Measurements from ENCODE around the gene ZNF460.

Gene ZNF460

DNA sequence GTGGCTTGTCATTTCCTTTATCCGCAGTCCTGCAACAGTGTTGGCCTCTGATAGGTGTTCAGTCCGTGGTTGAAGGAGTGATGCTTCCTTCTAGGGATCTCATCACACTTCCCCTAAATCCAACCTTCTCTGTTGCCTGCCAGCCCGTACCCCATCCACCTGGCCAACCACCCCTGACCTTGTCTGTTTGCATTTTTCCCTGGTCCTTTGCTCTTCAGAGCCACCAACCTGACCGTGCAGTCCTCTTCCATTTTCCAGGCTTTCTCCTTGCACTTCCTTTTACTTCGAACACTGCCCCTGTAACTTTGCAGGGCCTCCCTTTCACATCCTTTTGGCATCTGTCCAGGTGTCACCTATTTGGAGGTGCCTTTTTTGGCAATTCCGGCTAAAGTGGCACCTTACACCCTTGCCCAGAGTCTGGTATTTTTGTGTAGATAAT lies 696 bp downstream of the ZNF460 start:
- DNase-seq: peak; percentile 17

DNA sequence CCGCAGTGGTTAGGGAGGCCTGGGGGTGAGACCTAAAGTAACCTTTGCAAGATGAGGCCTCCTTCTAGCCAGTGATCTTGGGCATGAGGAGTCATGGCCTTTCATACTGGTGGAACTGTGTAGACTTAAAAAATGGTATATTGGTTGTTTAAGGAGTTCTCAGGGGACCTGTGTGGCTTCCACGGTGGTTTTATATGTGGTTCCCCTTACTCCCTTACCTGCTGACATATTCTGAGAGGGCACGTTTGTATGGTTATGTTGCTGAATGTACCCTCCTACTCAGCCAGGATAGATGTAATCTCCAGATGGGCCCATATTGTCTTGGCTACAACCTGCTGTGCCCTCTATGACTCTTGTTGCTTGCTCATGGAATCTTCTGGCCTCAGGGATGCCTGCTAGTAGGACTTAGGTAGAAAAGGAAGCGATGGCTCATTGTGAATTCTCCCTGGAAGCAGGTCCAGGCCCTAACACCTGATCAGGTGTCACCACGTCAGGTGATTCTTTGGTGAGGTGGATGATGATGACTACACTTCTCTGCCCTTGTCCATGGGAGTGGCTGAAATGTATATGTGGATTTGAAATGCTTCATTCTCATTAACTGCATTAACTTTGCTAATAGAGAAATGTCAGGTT lies 1.8 kb downstream of the ZNF460 start:
- peak; percentile 40 for DNase-seq

GRCh38 chr19:57288373-57288772 lies 8.1 kb downstream of the ZNF460 start:
- DNase-seq: no peak

- DNase-seq: no peak
Observed at GRCh38 chr19:57290970-57291369, 10.7 kb downstream of the ZNF460 start.

DNA sequence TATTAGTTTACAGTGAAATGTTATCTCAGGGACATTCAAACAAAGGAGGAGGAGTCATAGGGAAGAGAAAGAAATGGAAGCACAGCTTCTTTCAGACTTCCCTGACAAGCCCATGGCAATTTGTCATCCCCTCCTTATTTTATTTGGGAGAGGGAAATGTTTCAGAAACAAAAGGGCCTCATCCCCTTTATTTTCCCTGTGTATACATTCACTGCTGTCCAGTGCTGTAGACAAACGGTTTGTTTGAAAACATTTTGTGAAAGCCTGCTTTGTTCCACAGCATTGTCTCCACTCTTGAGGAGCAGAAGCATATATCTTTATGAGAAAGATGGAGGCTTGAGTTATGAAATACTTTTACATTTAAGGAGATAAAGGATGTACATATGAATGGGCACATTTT lies 12.3 kb downstream of the ZNF460 start:
- no peak for DNase-seq

DNA sequence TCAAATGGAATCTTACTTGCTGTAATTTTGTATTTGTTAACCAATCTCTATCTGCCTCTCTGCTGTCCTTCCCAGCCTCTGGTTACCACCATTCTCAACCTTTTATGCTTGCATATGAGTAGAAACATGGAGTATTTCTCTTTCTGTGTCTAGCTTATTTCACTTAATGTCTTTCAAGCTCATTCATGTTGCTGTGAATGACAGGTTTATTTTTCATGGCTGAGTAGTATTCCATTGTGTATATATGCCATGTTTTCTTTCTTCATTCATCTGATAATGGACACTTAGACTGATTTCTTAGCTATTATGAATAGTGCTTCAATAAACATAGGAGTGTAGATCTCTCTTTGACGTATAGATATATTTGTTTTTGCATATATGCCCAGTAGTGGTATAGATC lies 13.4 kb downstream of the ZNF460 start:
- DNase-seq: no peak

DNA sequence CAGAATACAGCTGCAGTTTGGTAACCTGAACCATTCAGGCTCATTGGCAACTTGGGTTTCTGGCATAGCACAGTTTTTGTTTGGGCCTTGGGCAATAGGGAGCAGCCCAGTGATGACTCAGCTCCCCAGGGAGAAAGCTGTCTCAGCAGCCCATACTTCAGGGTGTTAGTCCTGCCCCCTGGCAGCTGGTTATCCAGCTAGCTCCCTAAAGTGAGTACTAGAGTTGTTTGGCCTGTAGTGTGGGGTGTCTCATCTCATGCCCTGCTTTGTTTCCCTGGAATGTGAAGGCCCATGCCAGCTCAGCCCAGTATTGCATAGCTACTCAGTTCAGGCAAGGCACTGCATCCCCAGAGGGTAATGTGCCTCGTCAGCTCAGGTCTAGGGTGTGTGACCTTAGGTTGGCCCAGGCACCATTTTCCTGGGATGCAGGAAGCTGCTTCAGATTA lies 21.8 kb downstream of the ZNF460 start:
- DNase-seq: no peak

- no peak for DNase-seq
Observed at GRCh38 chr19:57302727-57303401, 22.6 kb downstream of the ZNF460 start.

DNA sequence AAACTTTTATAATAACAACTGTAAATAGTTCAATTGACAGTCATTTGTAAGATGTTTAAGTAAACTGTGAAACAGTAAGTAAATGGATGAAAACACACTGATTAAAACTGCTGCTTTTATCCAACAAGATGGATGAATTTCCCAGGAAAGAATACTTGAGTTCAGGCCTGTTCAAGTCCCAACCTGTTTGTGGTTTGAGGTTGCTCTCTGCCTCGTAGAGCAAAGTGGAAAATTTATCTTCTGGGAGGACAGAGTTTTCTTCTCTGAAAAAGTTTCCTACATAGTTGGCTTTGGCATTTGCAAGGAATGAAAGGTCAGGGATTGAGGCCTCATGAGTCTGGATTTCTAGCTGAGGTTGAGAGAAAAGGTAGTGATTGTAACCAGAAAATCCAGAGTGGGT lies 24.8 kb downstream of the ZNF460 start:
- DNase-seq: no peak

DNA sequence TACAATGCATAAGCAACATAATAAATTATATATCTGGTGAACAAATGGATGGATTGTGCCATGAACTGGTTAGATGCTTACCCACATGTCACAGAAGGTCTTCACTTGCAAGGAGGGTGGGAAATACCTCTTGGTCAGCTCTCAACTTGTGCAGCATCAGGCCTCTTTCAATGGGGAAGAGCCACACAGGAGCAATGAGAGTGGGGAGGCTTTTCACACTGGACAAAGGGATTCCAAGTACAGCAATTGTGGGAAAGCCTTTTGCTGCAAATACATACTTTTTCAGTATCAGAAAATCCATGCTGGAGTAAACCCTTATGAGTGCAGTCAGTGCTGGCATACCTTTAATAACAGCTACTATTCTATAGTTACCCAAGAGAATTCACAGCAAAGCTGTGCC lies 28.2 kb downstream of the ZNF460 start:
- DNase-seq: no peak

DNA sequence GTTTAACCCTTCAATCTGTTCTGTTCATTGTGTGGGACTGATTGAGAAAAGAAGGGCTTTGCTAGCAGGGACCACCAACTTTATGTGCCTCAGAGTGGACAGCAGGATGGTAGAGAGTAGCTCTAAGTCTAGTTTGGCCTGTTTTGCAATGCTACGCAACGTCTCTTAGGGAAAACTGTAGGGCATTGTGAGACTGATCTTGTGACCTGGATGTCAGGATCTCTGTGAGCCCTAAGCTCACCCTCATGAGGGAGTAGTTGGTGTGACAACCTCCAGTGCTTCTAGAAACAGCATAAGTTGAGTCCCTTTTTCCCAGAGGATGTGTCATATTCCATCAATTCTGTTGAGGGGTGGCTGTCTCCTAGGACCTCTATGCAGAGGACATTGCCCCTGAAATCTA lies 30.5 kb downstream of the ZNF460 start:
- DNase-seq: no peak

GRCh38 chr19:57314146-57314545 lies 33.9 kb downstream of the ZNF460 start:
- no peak for DNase-seq

- DNase-seq: no peak
Observed at GRCh38 chr19:57317503-57317902, 37.2 kb downstream of the ZNF460 start.

DNA sequence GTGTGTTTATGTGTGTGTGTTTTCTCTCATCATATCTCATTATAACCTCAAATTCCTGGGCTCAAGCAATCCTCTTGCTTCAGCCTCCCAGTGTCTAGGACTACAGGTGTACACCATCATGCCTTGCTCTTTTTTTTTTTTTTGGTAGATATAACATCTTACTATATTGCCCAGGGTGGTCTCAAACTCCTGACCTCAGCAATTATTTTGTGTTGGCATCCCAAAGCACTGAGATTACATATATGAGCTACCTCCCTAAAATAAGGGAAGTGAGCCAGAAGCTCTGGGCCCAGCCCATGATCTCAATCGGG lies 39.5 kb downstream of the ZNF460 start:
- DNase-seq: no peak

- peak; percentile 96 for DNase-seq
Observed at GRCh38 chr19:57320180-57321084, 40.1 kb downstream of the ZNF460 start, which contains the start of gene ZNF543. TSS of gene ZNF543 (plus strand) at chr19:57320472. CDS start at chr19:57320854, 382 bp downstream.

GRCh38 chr19:57321116-57321515 lies 40.8 kb downstream of the ZNF460 start:
- DNase-seq: no peak

DNA sequence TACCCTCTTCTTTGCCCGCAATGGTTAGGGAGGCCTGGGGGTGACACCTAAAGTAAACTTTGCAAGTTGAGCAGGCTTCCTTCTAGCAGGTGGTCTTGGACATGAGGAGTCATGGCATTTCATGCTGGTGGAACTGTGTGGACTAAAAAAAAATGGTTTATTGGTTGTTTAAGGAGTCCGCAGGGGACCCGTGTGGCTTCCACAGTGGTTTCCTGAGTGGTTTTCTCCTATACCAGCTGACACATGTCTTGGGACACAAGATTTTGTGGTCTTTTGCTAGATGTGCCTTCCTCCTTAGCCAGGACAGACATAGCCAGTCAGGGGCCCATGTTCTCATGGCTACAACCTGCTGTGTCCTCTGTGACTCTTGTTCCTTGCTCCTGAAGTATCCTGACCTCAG lies 41.5 kb downstream of the ZNF460 start:
- no peak for DNase-seq

DNA sequence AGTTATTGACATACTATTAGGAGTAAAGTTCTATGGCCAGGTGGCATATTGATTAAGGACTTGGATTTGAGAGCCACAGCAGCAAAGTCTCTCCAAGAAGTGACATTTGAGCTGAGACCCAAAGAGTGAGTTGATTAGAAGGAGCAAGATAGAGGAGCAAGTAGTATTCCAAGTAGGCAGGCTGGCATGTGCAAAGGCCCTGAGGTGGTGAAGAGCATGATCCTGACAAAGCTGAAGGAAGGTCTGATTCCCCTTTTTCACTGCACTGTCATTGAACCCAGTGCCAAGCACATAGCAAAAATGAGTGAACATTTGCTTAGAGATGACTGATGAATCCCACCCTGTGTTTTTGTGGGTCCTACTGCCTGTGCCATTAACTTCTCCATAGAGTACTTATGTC lies 44.7 kb downstream of the ZNF460 start:
- no peak for DNase-seq

- no peak for DNase-seq
Observed at GRCh38 chr19:57327993-57328392, 47.7 kb downstream of the ZNF460 start.

DNA sequence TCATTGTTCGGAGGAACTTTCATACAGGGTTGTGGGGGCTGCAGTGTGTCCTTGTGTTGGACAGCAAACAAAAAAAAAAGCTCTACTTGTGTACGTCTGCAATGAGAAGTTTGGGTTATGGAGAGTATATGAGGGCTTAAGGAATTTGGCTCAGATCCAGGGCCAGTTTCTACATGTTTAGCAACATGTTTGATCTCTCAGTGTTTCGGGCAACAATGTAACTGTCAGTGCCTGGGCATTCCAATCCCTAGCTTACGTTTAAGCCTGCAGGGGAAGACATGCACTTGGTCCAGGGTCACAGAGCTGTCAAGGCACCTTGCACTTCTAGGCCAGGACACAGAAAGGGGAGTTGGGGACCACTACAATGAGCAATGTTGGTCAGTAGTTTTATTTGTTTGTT lies 53.9 kb downstream of the ZNF460 start:
- no peak for DNase-seq

GRCh38 chr19:57338877-57339276 lies 58.6 kb downstream of the ZNF460 start:
- no peak for DNase-seq

- no peak for DNase-seq
Observed at GRCh38 chr19:57342582-57342981, 62.3 kb downstream of the ZNF460 start.

Data from activated CD4-positive, alpha-beta T cell treated with anti-CD3 and anti-CD28 coated beads, Interleukin-2, amount 50 U/mL, for 16 hours (primary cell).